Measurements from ENCODE around the gene TIFAB. TPM values are rescaled to one million over a fixed set of nuclear protein-coding genes. Genes with fewer than 3 reads are reported as not detected.

Gene TIFAB
- total RNA-seq, 2 donors from 2014 or later = 0.09 to 0.31 TPM

DNA sequence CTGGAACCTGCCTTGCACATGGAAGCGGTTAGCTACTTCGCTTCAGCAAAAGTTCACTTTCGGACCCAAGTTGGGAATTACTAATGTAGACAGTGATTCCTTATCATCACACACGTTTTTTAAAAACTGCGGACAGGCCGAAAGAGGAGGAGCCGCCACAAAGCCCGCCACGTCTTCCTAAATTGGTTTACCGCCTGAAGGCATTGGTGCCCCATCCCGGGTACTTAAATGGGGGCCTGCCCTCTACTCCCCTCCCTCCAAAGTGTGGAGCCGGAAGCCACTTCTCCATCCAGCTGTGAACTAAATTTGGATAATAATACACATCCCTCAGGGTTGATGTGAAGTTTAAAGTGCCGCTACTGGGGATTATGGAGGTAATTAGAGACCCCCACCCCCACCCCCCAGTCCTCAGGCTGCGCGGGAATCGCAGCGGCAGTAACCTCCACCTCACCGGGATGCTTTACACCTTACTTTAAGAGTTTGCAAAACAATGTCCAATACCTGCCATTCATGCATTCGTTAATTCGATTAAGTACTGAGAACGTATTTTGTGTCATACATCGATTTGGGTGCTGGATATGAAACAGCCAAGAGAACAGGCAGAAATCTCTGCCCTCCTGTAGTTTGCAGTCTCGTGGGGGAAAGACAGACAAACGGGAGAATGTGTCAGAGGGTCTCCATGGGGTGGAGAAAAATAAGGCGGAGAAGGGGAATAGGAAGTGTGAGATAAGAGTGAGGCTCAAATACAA is 52.2 kb downstream of the TIFAB start:
- DNase-seq (no peak), ATAC-seq (no peak)
- intact Hi-C loops (cut with DNase I, micrococcal nuclease) = no loop called here

DNA sequence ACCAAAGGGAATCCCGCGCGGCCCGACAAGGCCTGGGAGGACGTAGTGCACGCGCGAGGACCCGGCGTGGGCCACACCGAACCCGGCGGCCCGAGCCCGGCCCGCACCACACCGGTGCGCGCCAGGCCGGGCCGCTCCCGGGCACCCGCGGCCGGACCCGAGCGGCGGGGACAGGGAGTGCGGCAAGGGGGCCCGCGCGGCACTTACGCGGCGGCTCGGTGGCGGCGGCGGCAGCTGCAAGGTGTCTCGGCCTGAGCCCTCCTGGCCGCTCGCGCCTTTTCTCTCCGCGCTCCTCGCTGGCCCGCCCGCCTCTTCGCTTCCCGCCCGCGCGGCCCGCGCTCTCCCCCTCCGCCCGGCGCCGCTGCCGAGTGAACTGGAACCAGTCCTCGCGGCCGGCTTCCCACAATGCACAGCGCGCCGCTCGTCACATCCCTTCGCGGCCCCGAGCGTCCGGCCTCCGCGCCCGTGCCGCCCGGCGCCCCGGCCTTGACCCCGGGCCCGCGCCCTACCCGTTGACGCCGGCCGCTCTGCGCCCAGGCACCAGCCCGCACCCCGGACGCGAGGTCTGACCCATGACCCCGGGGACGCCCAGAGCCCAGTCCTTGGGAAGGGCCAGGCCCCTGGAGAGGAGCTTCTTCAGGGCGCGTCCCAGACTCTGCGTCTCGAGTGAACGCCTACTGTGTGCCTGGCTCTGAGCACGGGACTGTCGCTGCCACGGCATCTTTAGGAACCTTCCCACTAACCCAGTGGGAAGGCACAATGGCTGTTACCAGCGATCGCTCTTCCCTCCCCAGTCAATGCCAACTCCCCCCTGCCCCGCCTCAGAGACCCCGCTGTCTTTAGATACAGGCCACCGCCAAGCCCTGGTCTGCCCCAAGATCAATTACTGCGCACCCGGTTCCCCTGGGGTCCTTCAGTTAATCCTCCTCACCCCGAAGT is 53.0 kb downstream of the TIFAB start, which contains the start of gene MACROH2A1:
TSS of gene MACROH2A1 (minus strand) at position 377 of the 939 bp plus-strand sequence. CDS start 10,138 bp downstream, outside the sequence.
- intact Hi-C loops (cut with DNase I, micrococcal nuclease) = no loop called here
- peak; percentile 85 for ATAC-seq
- peak; percentile 85 to 94 for DNase-seq

DNA sequence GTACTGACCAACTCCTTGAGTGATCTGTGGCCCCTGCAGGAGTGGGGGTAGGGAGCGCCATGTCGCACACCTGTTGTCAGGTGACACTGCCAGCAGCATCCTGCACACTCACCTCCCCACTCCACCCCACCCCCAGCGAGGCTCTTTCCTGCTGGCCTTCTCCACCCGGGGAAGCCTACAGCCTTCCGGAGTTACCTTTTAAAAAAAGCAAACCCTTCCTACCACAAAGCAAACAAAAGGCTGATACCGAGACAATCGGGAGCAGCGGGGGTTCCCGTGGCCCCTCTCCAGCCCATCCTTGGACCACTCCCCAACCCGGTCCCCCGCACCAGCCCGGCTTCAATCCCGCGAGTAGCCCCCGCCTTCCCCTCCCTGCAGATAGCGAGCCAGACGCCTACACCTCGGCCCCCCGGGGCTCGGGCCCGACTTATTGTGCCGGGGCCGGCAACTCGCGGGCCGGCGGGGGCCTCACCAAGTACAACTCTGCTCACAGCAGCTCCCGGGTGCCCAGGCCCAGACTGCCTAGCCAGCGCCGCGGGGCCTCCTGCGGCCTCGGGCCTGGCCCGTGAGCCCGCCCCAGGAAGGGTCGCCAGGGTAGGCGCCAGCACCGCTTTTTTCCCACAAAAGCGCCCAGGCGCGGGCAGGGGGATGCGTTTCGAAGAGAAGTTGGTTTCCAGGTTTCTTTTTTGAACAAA is 53.8 kb downstream of the TIFAB start:
- peak; percentile 82 for ATAC-seq
- intact Hi-C loops (cut with DNase I, micrococcal nuclease) = no loop called here
- peak; percentile 82 to 86 for DNase-seq

Other genes starting within 250 kb of the TIFAB start
- gene MACROH2A1, start 53.1 kb downstream of the TIFAB start, total RNA-seq = 100 to 1,000 TPM; 212 to 216 TPM
- gene DCANP1, start 5.0 kb downstream of the TIFAB start, total RNA-seq = under 1 TPM in 1 of 2 donors, not detected in 1; 0.08 TPM
- not detected for gene NEUROG1, start 83.6 kb upstream of the TIFAB start, total RNA-seq
- gene CXCL14, start 126.6 kb upstream of the TIFAB start, total RNA-seq = 10 to 100 TPM; 23.3 to 88.5 TPM

Data from left colon (tissue), 2 donors.